Measurements from ENCODE around the gene SLC24A3.
"Not testable (repeated sequence)": the region's sequence is repeated elsewhere in the genome, so short reads cannot be mapped to it uniquely, and the experiment has no call there.

SLC24A3 gene

DNA sequence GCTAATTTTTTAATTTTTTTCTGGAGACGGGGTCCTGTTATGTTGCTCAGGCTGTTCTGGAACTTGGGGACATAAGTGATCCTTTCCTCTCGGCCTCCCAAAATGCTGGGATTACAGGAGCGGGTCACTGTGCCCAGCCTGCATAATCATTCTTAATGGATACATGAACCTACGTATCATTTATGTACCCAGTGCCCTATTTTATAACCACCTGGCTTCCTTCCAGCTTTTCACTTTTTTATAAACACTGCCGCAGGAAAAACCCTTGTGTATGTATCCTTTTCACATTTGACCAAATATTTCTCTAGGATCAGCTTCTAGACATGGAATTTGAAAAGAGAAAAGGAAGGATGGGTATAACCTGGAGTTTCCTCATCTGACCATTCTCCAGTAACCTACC is 460.1 kb downstream of the SLC24A3 start:
- no peak for DNase-seq (ENCODE audit: low spot score)
- TF ChIP-seq CTCF (IDR thresholded peaks at IDR 0.05; ENCODE audit: borderline replicate concordance, control extremely low read depth, extremely low read depth, insufficient read depth, missing control alignments): no peak
- in situ Hi-C loops (cut with MboI; ENCODE audit: low sequenced_read_pairs, unreplicated experiment): loop anchor here (25.0 kb wide), 1 partner anchor 460 kb away; the partner anchor contains the start of gene SLC24A3

DNA sequence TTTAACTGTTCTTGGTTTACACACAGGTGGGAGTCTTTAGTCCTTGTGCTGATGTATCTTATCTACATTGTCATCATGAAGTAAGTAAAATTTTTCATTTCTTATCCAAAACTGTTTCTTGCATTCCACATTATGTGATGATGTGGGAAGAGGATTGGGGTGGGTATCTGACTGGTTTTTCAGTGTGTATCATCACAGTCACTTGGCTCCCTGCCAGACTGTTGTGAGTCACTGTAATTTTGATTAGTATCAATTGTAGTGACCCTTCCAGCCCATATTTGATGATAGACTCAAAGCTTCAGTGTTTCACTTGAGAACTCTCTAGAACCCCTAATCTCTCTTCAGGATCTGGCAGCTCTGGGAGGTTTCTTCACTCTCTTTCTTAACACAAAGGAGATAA is 461.1 kb downstream of the SLC24A3 start:
- TF ChIP-seq CTCF (IDR thresholded peaks at IDR 0.05; ENCODE audit: borderline replicate concordance, control extremely low read depth, extremely low read depth, insufficient read depth, missing control alignments): no peak
- in situ Hi-C loops (cut with MboI; ENCODE audit: low sequenced_read_pairs, unreplicated experiment): loop anchor here (25.0 kb wide), 1 partner anchor 461 kb away; the partner anchor contains the start of gene SLC24A3
- DNase-seq (ENCODE audit: low spot score): no peak

GRCh38 chr20:19676202-19676601 is 463.8 kb downstream of the SLC24A3 start:
- TF ChIP-seq CTCF (IDR thresholded peaks at IDR 0.05; ENCODE audit: borderline replicate concordance, control extremely low read depth, extremely low read depth, insufficient read depth, missing control alignments): no peak
- no peak for DNase-seq (ENCODE audit: low spot score)
- in situ Hi-C loops (cut with MboI; ENCODE audit: low sequenced_read_pairs, unreplicated experiment): no loop called here

DNA sequence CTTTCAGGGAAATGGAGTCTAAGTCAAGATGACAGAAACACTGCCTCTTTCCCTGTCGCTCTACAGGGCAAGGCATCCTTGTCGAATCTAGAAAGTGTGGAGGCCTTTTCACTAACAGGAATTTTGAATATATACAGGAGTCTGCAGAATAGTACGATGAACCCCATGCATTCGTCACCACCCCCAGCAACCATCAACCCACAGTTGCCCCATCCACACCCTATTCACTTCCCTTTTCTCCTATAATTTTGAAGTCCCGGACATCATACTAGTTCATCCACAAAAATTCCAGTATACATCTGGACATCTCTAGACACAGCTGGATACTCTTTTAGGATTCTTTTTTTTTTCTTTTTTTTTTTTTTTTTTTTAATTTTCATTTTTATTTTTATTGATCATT is 464.9 kb downstream of the SLC24A3 start:
- TF ChIP-seq CTCF (IDR thresholded peaks at IDR 0.05; ENCODE audit: borderline replicate concordance, control extremely low read depth, extremely low read depth, insufficient read depth, missing control alignments): no peak
- DNase-seq (ENCODE audit: low spot score): no peak
- in situ Hi-C loops (cut with MboI; ENCODE audit: low sequenced_read_pairs, unreplicated experiment): no loop called here

GRCh38 chr20:19678591-19678990 is 466.1 kb downstream of the SLC24A3 start:
- DNase-seq (ENCODE audit: low spot score); in situ Hi-C loops (cut with MboI; ENCODE audit: low sequenced_read_pairs, unreplicated experiment): not testable (repeated sequence)

- TF ChIP-seq CTCF (IDR thresholded peaks at IDR 0.05; ENCODE audit: borderline replicate concordance, control extremely low read depth, extremely low read depth, insufficient read depth, missing control alignments): no peak
- DNase-seq (ENCODE audit: low spot score): no peak
- in situ Hi-C loops (cut with MboI; ENCODE audit: low sequenced_read_pairs, unreplicated experiment): no loop called here
Observed at GRCh38 chr20:19679900-19680495, 467.6 kb downstream of the SLC24A3 start.

- DNase-seq (ENCODE audit: low spot score): peak; percentile 20
- in situ Hi-C loops (cut with MboI; ENCODE audit: low sequenced_read_pairs, unreplicated experiment): no loop called here
- TF ChIP-seq CTCF (IDR thresholded peaks at IDR 0.05; ENCODE audit: borderline replicate concordance, control extremely low read depth, extremely low read depth, insufficient read depth, missing control alignments): no peak
Observed at GRCh38 chr20:19682249-19682648, 469.8 kb downstream of the SLC24A3 start.
